Duodenal mucosa (tissue), 2 donors: ENCODE measurements around the gene UBB.
A peak's percentile ranks its signal among the peaks of the same experiment; 100 is the strongest.
"Not testable (repeated sequence)": the region's sequence is repeated elsewhere in the genome, so short reads cannot be mapped to it uniquely, and the experiment has no call there.

Experiments used
- H3K27ac ChIP-seq: one replicate; pipeline ENCODE4 v1.7.0; 2013; ENCODE audit warnings: low read depth, low read length
- H3K27me3 ChIP-seq, 2 donors: one replicate each; pipeline ENCODE4 v1.7.0; 2013; ENCODE audit warnings: low read length in 2 of 2, control low read depth in 1 of 2; ENCODE audit not compliant: insufficient read depth in 2 of 2, control insufficient read depth in 1 of 2
- H3K36me3 ChIP-seq, 2 donors: one replicate each; pipeline ENCODE4 v1.7.0; 2013; ENCODE audit warnings: low read length in 2 of 2, control low read depth in 1 of 2; ENCODE audit not compliant: insufficient read depth in 2 of 2, control insufficient read depth in 1 of 2
- H3K4me1 ChIP-seq, 2 donors: one replicate each; pipeline ENCODE4 v1.7.0; 2013; ENCODE audit warnings: low read length in 2 of 2, control low read depth in 1 of 2; ENCODE audit not compliant: insufficient read depth in 2 of 2, control insufficient read depth in 1 of 2
- H3K4me3 ChIP-seq, 2 donors: one replicate each; pipeline ENCODE4 v1.7.0; 2013; ENCODE audit warnings: low read length in 2 of 2, low read depth in 1 of 2
- H3K9ac ChIP-seq, 2 donors: one replicate each; pipeline ENCODE4 v1.7.0; 2013; ENCODE audit warnings: low read length in 2 of 2, low read depth in 1 of 2
- H3K9me3 ChIP-seq, 2 donors: one replicate each; pipeline ENCODE4 v1.7.0; 2013; ENCODE audit warnings: low read length in 2 of 2, control low read depth in 1 of 2; ENCODE audit not compliant: control insufficient read depth in 1 of 2

UBB gene

DNA sequence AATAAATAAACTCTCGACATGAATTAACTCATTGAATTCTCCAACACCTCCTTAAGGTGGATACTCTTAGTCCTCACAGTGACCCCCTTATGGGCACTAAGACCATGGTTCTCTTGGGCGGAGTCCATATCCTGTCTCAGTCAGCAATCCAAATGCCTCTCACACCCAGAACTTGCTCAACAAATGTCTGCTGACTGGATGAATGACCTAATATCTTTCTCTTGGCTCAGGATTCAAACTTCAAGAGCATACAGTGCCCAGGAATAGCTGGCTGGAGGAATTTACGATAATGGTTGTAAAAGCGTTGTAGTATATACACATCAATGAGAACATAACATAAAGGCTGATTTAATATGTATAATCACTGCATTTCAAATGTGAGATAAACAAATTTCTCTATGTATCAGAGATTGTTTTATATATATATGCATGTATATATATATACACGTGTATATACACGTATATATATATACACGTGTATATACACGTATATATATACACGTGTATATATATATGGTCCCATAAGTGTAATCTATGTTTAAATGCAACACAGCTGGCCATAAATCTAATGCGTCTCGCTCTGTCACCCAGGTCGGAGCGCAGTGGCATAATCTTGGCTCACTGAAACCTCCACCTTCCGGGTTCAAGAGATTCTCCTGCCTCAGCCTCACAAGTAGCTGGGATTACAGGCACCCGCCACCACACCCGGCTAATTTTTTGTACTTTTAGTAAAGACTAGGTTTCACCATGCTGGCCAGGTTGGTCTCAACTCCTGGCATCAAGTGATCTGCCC, 6.5 kb upstream of the UBB start:
- H3K9ac ChIP-seq: no peak overlapping the region
- no peaks in the 10 kb centered on the region for H3K4me1 ChIP-seq
- no peak overlapping the region for H3K27ac ChIP-seq
- H3K27me3 ChIP-seq: no peaks in the 10 kb centered on the region
- H3K36me3 ChIP-seq: no peaks in the 10 kb centered on the region
- no peak overlapping the region for H3K4me3 ChIP-seq
- no peaks in the 10 kb centered on the region for H3K9me3 ChIP-seq

- peaks cover 0 to 10% of the 10 kb centered on the region in 2 donors for H3K36me3 ChIP-seq
- H3K27me3 ChIP-seq: no peaks in the 10 kb centered on the region
- H3K9ac ChIP-seq: peak overlapping the region in 1 of 2 donors; percentile 26
- no peaks in the 10 kb centered on the region for H3K9me3 ChIP-seq
- no peak overlapping the region for H3K27ac ChIP-seq
- H3K4me3 ChIP-seq: no peak overlapping the region
- peaks cover 0 to 11% of the 10 kb centered on the region in 2 donors for H3K4me1 ChIP-seq
Observed at GRCh38 chr17:16377941-16378341, 3.0 kb upstream of the UBB start.

DNA sequence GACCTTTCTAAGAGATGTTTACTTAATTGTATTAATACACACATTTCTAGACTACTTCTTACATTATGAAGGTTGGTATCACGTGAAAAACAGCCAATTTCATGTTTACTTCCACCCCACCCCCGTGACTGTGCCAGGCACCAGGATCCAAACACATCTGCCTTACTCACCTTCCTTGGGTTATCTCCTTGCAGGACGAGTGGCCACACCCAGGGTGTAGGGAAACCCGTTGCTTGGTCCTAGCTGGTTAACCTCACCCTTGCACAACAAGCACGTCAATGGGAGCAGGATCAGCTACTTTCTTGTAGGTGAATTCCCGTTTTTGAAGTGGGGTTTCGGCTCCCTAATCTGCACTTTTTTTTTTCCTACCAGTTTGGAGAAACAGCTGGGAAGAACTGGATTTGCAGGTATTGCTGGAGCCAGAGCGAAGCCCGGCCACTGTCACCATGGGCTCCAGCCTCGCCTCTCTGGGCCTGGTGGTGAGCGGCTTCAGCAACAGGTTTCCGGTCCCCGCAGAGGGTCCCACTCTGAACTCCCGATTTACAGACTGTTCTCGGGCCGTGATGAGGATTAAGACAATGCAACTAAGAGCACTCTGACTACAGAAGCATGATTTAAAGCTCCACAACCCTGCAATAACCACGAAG, 2.1 kb upstream of the UBB start:
- peaks cover 0 to 19% of the 10 kb centered on the region in 2 donors for H3K4me1 ChIP-seq
- H3K27me3 ChIP-seq: no peaks in the 10 kb centered on the region
- peaks cover 6 to 18% of the 10 kb centered on the region in 2 donors for H3K36me3 ChIP-seq
- no peaks in the 10 kb centered on the region for H3K9me3 ChIP-seq
- peak overlapping the region in 1 of 2 donors; percentile 20 for H3K9ac ChIP-seq
- H3K4me3 ChIP-seq: no peak overlapping the region
- H3K27ac ChIP-seq: no peak overlapping the region

GRCh38 chr17:16379654-16380053, 1.2 kb upstream of the UBB start:
- peaks cover 6 to 20% of the 10 kb centered on the region in 2 donors for H3K36me3 ChIP-seq
- no peak overlapping the region for H3K4me3 ChIP-seq
- peaks cover 6 to 27% of the 10 kb centered on the region in 2 donors for H3K4me1 ChIP-seq
- H3K27ac ChIP-seq: no peak overlapping the region
- H3K9me3 ChIP-seq: no peaks in the 10 kb centered on the region
- no peak overlapping the region for H3K9ac ChIP-seq
- no peaks in the 10 kb centered on the region for H3K27me3 ChIP-seq

DNA sequence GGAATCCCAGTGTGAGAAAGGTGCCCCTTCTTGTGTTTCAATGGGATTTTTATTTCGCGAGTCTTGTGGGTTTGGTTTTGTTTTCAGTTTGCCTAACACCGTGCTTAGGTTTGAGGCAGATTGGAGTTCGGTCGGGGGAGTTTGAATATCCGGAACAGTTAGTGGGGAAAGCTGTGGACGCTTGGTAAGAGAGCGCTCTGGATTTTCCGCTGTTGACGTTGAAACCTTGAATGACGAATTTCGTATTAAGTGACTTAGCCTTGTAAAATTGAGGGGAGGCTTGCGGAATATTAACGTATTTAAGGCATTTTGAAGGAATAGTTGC, 567 bp downstream of the UBB start:
- Histone ChIP-seq H3K4me3 (peak overlapping the region; percentile 84 to 96), H3K4me1 (peaks cover 6 to 29% of the 10 kb centered on the region in 2 donors)

GRCh38 chr17:16383216-16383615, 2.3 kb downstream of the UBB start:
- H3K9ac ChIP-seq: peak overlapping the region; percentile 4 to 76
- no peak overlapping the region for H3K27ac ChIP-seq
- H3K4me1 ChIP-seq: peaks cover 6 to 31% of the 10 kb centered on the region in 2 donors
- peak overlapping the region; percentile 84 to 96 for H3K4me3 ChIP-seq
- no peaks in the 10 kb centered on the region for H3K27me3 ChIP-seq
- no peaks in the 10 kb centered on the region for H3K9me3 ChIP-seq
- H3K36me3 ChIP-seq: peaks cover 6 to 20% of the 10 kb centered on the region in 2 donors

More for the DNA sequence above, 567 bp downstream of the UBB start:
- Histone ChIP-seq H3K27ac (peak overlapping the region; percentile 92), H3K36me3 (peaks cover 6 to 20% of the 10 kb centered on the region in 2 donors), H3K27me3 (no peaks in the 10 kb centered on the region), H3K9me3 (no peaks in the 10 kb centered on the region), H3K9ac (peak overlapping the region; percentile 94 to 97)

- H3K9ac ChIP-seq: peak overlapping the region; percentile 4 to 76
- H3K36me3 ChIP-seq: peaks cover 6 to 20% of the 10 kb centered on the region in 2 donors
- peaks cover 6 to 31% of the 10 kb centered on the region in 2 donors for H3K4me1 ChIP-seq
- no peak overlapping the region for H3K27ac ChIP-seq
- no peaks in the 10 kb centered on the region for H3K27me3 ChIP-seq
- peak overlapping the region in 1 of 2 donors; percentile 96 for H3K4me3 ChIP-seq
- no peaks in the 10 kb centered on the region for H3K9me3 ChIP-seq
Observed at GRCh38 chr17:16383772-16384287, 2.9 kb downstream of the UBB start.

DNA sequence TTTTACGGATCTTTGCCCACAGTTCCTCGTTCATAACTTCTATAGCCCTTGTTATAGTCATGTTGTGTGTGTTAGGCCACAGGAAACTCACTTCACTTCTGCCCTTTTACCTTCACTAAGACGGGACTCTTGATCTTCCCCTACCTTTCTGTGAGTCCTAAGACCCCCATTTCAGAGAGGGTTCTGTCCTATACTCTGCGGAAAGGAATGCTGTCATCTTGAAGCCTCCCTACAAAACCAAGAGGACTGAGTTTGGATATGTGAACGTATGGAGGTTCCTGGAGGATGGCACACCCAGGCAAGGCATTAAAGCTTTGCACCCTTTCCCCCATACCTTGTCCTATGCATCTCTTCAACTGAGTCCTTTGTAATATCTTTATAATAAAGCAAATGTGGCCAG, 3.7 kb downstream of the UBB start:
- no peak overlapping the region for H3K4me3 ChIP-seq
- no peaks in the 10 kb centered on the region for H3K27me3 ChIP-seq
- peaks cover 6 to 20% of the 10 kb centered on the region in 2 donors for H3K36me3 ChIP-seq
- H3K9ac ChIP-seq: no peak overlapping the region
- H3K4me1 ChIP-seq: peaks cover 6 to 31% of the 10 kb centered on the region in 2 donors
- no peak overlapping the region for H3K27ac ChIP-seq
- no peaks in the 10 kb centered on the region for H3K9me3 ChIP-seq

DNA sequence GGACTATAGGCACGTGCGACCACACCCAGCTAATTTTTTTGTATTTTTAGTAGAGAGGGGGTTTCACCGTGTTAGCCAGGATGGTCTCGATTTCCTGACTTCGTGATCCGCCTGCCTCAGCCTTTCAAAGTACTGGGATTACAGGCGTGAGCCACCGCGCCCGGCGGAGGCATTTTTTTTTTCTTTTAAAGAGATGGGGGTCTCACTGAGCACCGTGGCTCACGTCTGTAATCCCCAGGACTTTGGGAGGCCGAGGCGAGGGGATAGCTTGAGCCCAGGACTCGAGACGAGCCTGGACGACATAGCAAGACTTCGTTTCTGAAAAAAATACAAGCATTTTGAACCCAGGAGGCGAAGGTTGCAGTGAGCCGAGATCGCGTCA, 5.2 kb downstream of the UBB start:
- H3K9ac ChIP-seq: peak overlapping the region in 1 of 2 donors; percentile 43

GRCh38 chr17:16391451-16391850, 10.6 kb downstream of the UBB start:
- no peaks in the 10 kb centered on the region for H3K36me3 ChIP-seq
- peaks cover 0 to 2% of the 10 kb centered on the region in 2 donors for H3K4me1 ChIP-seq
- no peaks in the 10 kb centered on the region for H3K27me3 ChIP-seq
- no peak overlapping the region for H3K9ac ChIP-seq
- H3K9me3 ChIP-seq: no peaks in the 10 kb centered on the region
- H3K4me3 ChIP-seq: no peak overlapping the region
- no peak overlapping the region for H3K27ac ChIP-seq

More for the DNA sequence above, 5.2 kb downstream of the UBB start:
- H3K27ac ChIP-seq: peak overlapping the region; percentile 20
- H3K9me3 ChIP-seq, H3K27me3 ChIP-seq: not testable (repeated sequence)
- peak overlapping the region in 1 of 2 donors; percentile 67 for H3K4me3 ChIP-seq
- H3K4me1 ChIP-seq: peaks cover 6 to 31% of the 10 kb centered on the region in 2 donors
- H3K36me3 ChIP-seq: peaks cover 6 to 20% of the 10 kb centered on the region in 2 donors
